Tibial nerve (tissue), 4 donors: ENCODE data around the gene OLFM3. TPM values are rescaled to one million over a fixed set of nuclear protein-coding genes. Genes with fewer than 3 reads are reported as not detected.

Experiments used
- DNase-seq, 2 donors: peaks; one replicate each; pipeline ENCODE4 v3.0.0-alpha.2; 2019; ENCODE audit warnings: low spot score in 2 of 2
- H3K27ac ChIP-seq, 4 donors: fragments of 200-600 bp; sonication (generic) in 3 of 4; one replicate each; pipeline ENCODE4 v1.5.1; 2017 to 2019; ENCODE audit warnings: mild to moderate bottlenecking in 1 of 4
- H3K27me3 ChIP-seq, 2 donors: fragments of 200-600 bp; sonication (generic) in 1 of 2; one replicate each; pipeline versions ENCODE4 v1.5.1 to v1.6.0; 2017 to 2019
- H3K36me3 ChIP-seq, 3 donors: fragments of 200-600 bp; sonication (generic); one replicate each; pipeline ENCODE4 v1.5.1; 2018 to 2019
- H3K4me1 ChIP-seq, 4 donors: fragments of 200-600 bp; sonication (generic) in 3 of 4; one replicate each; pipeline ENCODE4 v1.5.1; 2017 to 2019
- H3K4me3 ChIP-seq, 4 donors: fragments of 200-600 bp; sonication (generic) in 3 of 4; one replicate each; pipeline ENCODE4 v1.5.1; 2017 to 2019; ENCODE audit warnings: mild to moderate bottlenecking in 1 of 4, moderate library complexity in 1 of 4
- H3K9me3 ChIP-seq, 4 donors: fragments of 200-600 bp; sonication (generic) in 3 of 4; one replicate each; pipeline ENCODE4 v1.5.1; 2017 to 2019
- CTCF ChIP-seq, 5 experiments: fragments of 200-600 bp in 3 of 5; fragments of 450-650 bp in 2 of 5; sonication (generic) in 3 of 5; IDR thresholded peaks; one replicate each; pipeline ENCODE4 v1.5.1; 2016 to 2019; ENCODE audit warnings: antibody characterized with exemption in 5 of 5, mild to moderate bottlenecking in 3 of 5, moderate library complexity in 2 of 5
- EP300 ChIP-seq, 2 donors: sonication (generic); formaldehyde crosslinking; IDR thresholded peaks; one replicate each; pipeline ENCODE4 v1.6.1; 2017; ENCODE audit warnings: antibody characterized with exemption in 2 of 2, mild to moderate bottlenecking in 1 of 2
- POLR2A ChIP-seq, 2 donors: fragments of 450-650 bp; IDR thresholded peaks; one replicate each; pipeline ENCODE4 v1.6.1; 2017; ENCODE audit warnings: antibody characterized with exemption in 2 of 2, mild to moderate bottlenecking in 2 of 2, moderate library complexity in 2 of 2
- WGBS, 2 donors: methylation state at CpG; one replicate each; pipeline ENCODE4 v1.1.5; 2018; 5-methylcytosine and 5-hydroxymethylcytosine counted together
- total RNA-seq, 4 donors: library from RNA; depleted of rRNA; stranded (reverse); fragments of >200 nt; gene quantifications; one replicate each; pipeline ENCODE4 v1.1.0, GENCODE V29; 2016

OLFM3 gene
- total RNA-seq, 4 donors from 2014 or later: not detected

DNA sequence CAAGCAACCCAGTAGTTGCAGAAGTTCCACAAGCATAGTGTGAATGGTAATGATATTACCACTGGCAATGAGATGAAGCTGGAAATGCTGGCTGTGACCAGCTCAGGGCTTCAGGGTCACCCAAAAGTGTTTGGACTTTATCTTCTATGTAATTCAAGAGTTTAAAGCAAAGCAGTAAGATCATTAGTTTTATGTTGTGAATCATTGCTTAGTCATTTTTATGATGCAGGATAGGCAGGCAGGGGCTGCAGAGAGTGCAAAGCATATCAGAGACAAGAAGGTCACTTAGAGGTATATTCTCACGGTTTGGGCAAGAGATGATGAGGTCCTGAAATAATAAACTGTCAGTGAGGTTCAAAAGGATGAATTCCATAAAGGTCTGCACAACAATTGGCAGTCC is 147.4 kb downstream of the OLFM3 start:
- Histone ChIP-seq H3K4me3 (no peak overlapping the region), H3K4me1 (no peaks in the 10 kb centered on the region), H3K27ac (no peak overlapping the region), H3K27me3 (no peaks in the 10 kb centered on the region), H3K9me3 (no peaks in the 10 kb centered on the region), H3K36me3 (no peaks in the 10 kb centered on the region)
- 59 to 65% methylated on average over 1 of the region's 1 CpG for WGBS, 2 donors
- TF ChIP-seq POLR2A (IDR thresholded peaks at IDR 0.05) (no peak), CTCF (IDR thresholded peaks at IDR 0.05) (no peak), EP300 (IDR thresholded peaks at IDR 0.05) (no peak)
- DNase-seq: no peak

DNA sequence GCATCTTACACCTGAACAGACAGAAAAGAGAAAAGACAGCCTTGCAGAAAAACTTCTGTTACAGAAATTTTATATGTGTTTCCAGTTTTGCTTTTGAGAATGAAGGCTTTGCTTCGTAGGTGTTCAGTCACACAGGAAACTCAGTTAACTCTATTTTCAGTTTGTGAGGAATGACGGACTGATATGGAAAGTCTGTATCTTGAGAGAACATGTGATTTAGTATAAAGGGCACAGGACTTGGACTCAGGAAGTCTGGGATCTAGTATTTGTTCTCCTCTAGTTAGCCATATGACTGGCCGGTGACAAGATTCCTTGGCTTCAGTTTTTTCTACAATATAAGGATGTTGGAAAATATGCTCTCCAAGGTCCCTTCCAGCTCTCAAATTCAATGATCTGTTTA is 149.1 kb downstream of the OLFM3 start:
- Histone ChIP-seq H3K9me3 (no peaks in the 10 kb centered on the region), H3K36me3 (no peaks in the 10 kb centered on the region), H3K27me3 (no peaks in the 10 kb centered on the region), H3K27ac (no peak overlapping the region), H3K4me1 (no peaks in the 10 kb centered on the region), H3K4me3 (no peak overlapping the region)
- WGBS, 2 donors: 56 to 74% methylated on average over 3 of the region's 3 CpGs
- TF ChIP-seq EP300 (IDR thresholded peaks at IDR 0.05) (no peak), POLR2A (IDR thresholded peaks at IDR 0.05) (no peak), CTCF (IDR thresholded peaks at IDR 0.05) (no peak)
- DNase-seq: no peak

DNA sequence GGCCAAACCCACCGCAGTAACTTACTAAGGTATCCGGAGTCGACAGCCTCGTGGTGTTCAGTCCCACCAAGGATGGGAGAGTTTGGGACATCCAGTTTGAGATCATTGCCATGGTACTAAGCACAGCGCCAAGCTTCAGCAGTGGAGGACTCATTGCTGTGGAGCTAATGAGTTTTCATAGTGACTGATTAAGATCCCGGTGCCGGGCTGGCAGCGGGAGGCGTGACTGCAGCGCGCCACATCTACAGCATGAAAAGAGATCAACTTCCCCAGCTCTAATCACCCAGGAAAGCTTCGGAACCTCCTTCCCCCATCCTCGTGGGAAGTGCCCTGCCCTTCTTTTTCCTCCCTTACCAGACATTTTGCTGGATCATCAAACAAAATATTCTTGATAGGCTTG is 149.9 kb downstream of the OLFM3 start:
- Histone ChIP-seq H3K4me3 (no peak overlapping the region), H3K27me3 (no peaks in the 10 kb centered on the region), H3K27ac (no peak overlapping the region), H3K9me3 (no peaks in the 10 kb centered on the region), H3K36me3 (no peaks in the 10 kb centered on the region), H3K4me1 (no peaks in the 10 kb centered on the region)
- no peak for TF ChIP-seq CTCF (IDR thresholded peaks at IDR 0.05)
- TF ChIP-seq EP300 (IDR thresholded peaks at IDR 0.05): no peak
- 22 to 40% methylated on average over 13 of the region's 13 CpGs for WGBS, 2 donors
- no peak for DNase-seq

DNA sequence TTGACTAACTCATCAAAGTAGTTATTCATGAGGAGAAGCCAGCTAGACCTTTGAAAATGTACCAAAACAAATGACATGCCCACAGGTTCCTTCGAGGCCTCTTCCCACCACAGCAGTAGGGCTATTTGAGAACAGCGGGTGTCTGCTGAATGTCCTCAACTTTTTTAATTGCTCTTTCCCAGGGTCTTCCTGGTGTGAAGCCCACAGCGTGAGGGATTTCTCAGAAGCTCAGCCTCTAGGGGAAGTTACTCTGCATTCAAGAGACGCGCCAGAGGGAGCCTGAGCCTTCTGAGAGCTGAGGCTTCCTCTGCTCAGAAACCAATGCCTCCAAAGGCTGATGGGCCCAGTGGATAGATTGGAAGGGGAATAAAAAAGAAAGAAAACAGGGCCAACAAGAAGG is 153.6 kb downstream of the OLFM3 start:
- 40 to 41% methylated on average over 5 of the region's 5 CpGs for WGBS, 2 donors
- no peaks in the 10 kb centered on the region for H3K4me1 ChIP-seq
- no peaks in the 10 kb centered on the region for H3K27me3 ChIP-seq
- H3K27ac ChIP-seq: no peak overlapping the region
- TF ChIP-seq POLR2A (IDR thresholded peaks at IDR 0.05): no peak
- no peak for TF ChIP-seq CTCF (IDR thresholded peaks at IDR 0.05)
- no peak for TF ChIP-seq EP300 (IDR thresholded peaks at IDR 0.05)
- H3K4me3 ChIP-seq: no peak overlapping the region
- no peaks in the 10 kb centered on the region for H3K9me3 ChIP-seq
- DNase-seq: no peak
- H3K36me3 ChIP-seq: no peaks in the 10 kb centered on the region

- H3K9me3 ChIP-seq: no peaks in the 10 kb centered on the region
- H3K27me3 ChIP-seq: no peaks in the 10 kb centered on the region
- no peak overlapping the region for H3K27ac ChIP-seq
- H3K36me3 ChIP-seq: no peaks in the 10 kb centered on the region
- DNase-seq: no peak
- H3K4me3 ChIP-seq: no peak overlapping the region
- H3K4me1 ChIP-seq: no peaks in the 10 kb centered on the region
- TF ChIP-seq CTCF (IDR thresholded peaks at IDR 0.05) (no peak), POLR2A (IDR thresholded peaks at IDR 0.05) (no peak), EP300 (IDR thresholded peaks at IDR 0.05) (no peak)
- WGBS, 2 donors: 93 to 97% methylated on average over 4 of the region's 4 CpGs
Observed at GRCh38 chr1:101841824-101842223, 154.9 kb downstream of the OLFM3 start.
